Keratinocyte (primary cell): ENCODE data around the gene NXT2.

Experiments
- EZH2 ChIP-seq: IDR thresholded peaks from one replicate; pipeline ENCODE4 v1.6.1; 2012; ENCODE audit warnings: inconsistent platforms, mild to moderate bottlenecking, low read length, moderate library complexity
- TF ChIP-seq, protein P1 (sequence below), 3 experiments: IDR thresholded peaks in 1 of 3; conservative IDR thresholded peaks in 1 of 3; optimal IDR thresholded peaks in 1 of 3; 2 replicates in 2 of 3; 3 replicates in 1 of 3; pipeline versions ENCODE3 to v1.5.1; 2011; ENCODE audit warnings: low read length in 3 of 3, mild to moderate bottlenecking in 3 of 3, moderate library complexity in 2 of 3, control low read depth in 1 of 3, inconsistent platforms in 1 of 3; ENCODE audit not compliant: insufficient read depth in 2 of 3; ENCODE audit errors: extremely low read depth in 1 of 3

- TF ChIP-seq, protein P1, sequence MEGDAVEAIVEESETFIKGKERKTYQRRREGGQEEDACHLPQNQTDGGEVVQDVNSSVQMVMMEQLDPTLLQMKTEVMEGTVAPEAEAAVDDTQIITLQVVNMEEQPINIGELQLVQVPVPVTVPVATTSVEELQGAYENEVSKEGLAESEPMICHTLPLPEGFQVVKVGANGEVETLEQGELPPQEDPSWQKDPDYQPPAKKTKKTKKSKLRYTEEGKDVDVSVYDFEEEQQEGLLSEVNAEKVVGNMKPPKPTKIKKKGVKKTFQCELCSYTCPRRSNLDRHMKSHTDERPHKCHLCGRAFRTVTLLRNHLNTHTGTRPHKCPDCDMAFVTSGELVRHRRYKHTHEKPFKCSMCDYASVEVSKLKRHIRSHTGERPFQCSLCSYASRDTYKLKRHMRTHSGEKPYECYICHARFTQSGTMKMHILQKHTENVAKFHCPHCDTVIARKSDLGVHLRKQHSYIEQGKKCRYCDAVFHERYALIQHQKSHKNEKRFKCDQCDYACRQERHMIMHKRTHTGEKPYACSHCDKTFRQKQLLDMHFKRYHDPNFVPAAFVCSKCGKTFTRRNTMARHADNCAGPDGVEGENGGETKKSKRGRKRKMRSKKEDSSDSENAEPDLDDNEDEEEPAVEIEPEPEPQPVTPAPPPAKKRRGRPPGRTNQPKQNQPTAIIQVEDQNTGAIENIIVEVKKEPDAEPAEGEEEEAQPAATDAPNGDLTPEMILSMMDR (optimal IDR thresholded peaks at IDR 0.05 in 1 of 3, IDR thresholded peaks at IDR 0.05 in 1 of 3, conservative IDR thresholded peaks at IDR 0.05 in 1 of 3; ENCODE audit: extremely low read depth in 1 of 3, insufficient read depth in 2 of 3, low read length in 3 of 3), result no peak
- no peak for TF ChIP-seq EZH2
These were observed 42.3 kb downstream of the NXT2 start for GRCh38 chrX:109578916-109579315.
